COR-L47 (cell line): Measurements from ENCODE around the gene DCAF4L1.
A peak's percentile ranks its signal among the peaks of the same experiment; 100 is the strongest.

ENCODE experiments used
- DNase-seq: peaks from one replicate; lab custom pipeline; 2025; lab: John Stamatoyannopoulos, UW

Gene DCAF4L1

GRCh38 chr4:41990365-41991111, 9.0 kb downstream of the DCAF4L1 start, which contains the start of gene SLC30A9:
SLC30A9 (plus strand) TSS chr4:41990530; CDS start chr4:41990652, 122 bp downstream.
- DNase-seq, result peak; percentile 92

GRCh38 chr4:41991916-41992767, 10.6 kb downstream of the DCAF4L1 start:
- no peak for DNase-seq

DNA sequence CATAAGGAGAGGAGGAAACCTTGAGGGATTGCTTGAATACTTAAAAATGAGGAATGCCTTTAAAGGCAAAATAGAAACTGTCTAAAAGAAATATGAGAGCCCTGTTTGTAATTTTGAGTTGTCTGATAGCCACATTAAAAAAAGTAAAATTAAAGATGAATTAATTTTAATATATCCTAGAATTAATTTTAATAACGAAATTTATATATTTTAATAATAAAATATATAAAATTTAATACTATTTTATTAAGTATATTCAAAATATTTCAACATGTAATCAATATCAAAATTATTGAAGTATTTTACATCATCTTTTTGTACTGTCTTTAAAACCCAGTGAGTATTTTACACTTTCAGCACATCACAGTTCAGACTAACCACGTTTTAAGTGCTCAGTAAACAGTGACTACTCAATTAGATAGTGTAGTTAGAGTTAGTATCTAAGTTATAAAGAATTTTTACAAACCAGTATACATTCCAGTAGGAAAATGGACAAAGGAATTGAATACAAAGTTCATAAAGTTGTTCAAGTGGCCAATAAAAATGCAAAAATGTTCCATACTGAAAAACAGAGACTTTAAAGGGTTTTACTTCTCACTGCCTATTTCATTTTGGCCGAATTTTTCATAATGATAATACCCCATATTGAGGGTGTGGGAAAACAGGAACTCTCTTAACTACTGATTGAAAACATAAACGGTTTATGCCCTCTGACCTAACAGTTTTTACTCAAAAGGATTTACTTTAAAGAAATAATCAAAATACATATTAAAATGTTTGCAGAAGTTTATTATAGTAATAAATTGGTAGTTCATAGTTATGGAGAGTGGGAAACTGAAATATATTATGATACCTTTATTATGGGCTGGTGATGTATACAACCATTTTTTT, 11.7 kb downstream of the DCAF4L1 start:
- DNase-seq, result no peak

DNA sequence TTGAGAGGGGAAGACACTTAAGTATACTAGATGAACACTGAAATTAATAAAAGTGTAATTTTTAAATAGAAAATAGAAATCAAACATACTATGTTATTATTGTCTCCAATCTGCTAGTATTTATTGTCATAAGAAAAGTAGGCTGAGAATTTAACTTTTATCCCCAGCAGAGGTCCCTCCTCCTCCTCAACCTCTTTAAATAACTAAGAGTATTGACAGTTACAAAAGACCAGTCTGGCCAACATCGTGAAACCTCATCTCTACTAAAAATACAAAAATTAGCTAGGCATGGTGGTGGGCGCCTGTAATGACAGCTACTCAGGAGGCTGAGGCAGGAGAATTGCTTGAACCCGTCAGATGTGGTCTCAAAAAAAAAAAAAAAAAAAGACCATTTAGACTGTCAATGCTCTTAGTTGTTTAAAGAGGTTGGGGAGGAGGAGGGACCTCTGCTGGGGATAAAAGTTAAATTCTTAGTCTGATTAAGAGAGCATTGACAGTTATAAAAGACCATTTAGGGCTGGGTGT, 13.0 kb downstream of the DCAF4L1 start:
- no peak for DNase-seq

DNA sequence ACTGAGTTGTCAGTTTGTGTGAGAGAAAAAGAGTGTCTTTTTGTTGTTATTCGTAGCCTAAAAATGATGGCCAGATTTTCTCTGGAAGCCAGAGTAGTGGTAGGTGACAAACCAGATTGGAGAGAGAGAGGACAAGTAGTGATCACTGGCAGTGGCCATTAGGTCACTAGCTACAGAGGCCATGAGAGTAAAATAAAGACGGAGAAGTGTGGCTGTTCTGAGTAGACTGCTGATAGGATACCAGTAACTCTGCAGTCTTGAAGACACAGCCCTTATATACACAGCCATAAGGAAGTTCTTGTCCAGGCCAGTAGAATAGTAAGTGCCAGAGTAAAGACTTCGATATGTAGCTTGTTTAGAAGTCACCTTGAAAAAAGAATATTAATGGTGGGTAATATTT, 16.5 kb downstream of the DCAF4L1 start:
- no peak for DNase-seq

- DNase-seq, result no peak
Observed at GRCh38 chr4:41999321-41999720, 17.8 kb downstream of the DCAF4L1 start.

- DNase-seq, result no peak
Observed at GRCh38 chr4:42008011-42008786, 26.6 kb downstream of the DCAF4L1 start.

- no peak for DNase-seq
Observed at GRCh38 chr4:42015438-42015837, 33.9 kb downstream of the DCAF4L1 start.

DNA sequence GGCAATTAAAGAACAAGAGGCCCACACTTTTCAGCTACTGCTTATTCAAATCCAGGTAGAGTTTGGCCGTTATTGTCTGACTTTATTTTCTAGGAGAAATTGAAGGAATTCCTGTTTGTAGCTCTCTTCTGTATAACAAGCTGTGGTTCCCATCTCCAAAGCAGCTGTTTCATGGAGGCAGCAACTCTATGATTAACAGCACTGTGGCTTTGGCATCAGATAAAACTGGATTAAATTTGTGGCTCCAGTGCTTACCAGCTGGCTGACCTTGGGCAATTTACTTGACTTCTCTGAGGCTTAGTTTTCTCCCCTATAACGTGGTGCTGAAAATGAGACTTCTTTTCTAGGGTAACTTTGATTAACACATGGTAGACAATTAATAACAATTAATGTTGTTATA, 36.9 kb downstream of the DCAF4L1 start:
- no peak for DNase-seq
